IPS DF 6.9 (cell line): ENCODE measurements around the gene OR56B1.

Experiments
- DNase-seq: peaks from one replicate; pipeline ENCODE4 v3.0.0-alpha.2; 2013; ENCODE audit warnings: low read depth, low spot score
- H3K27ac ChIP-seq: one replicate; pipeline ENCODE4 v1.5.1; 2013; ENCODE audit warnings: low read length, control low read depth
- H3K27me3 ChIP-seq: 2 replicates; pipeline ENCODE4 v1.6.1; 2013; ENCODE audit warnings: mild to moderate bottlenecking, low read length; ENCODE audit not compliant: control insufficient read depth, insufficient read depth
- H3K36me3 ChIP-seq: 2 replicates; pipeline ENCODE4 v1.6.1; 2013; ENCODE audit warnings: low read length; ENCODE audit not compliant: control insufficient read depth, insufficient read depth
- H3K4me1 ChIP-seq: 2 replicates; pipeline ENCODE4 v1.6.1; 2013; ENCODE audit warnings: low read length; ENCODE audit not compliant: control insufficient read depth, insufficient read depth
- H3K4me3 ChIP-seq: 2 replicates; pipeline ENCODE4 v1.5.1; 2013; ENCODE audit warnings: mild to moderate bottlenecking, low read length
- H3K9me3 ChIP-seq: 2 replicates; pipeline ENCODE4 v1.6.1; 2013; ENCODE audit warnings: low read length, inconsistent platforms; ENCODE audit not compliant: control insufficient read depth, insufficient read depth
- WGBS: extraction: QIAGEN DNeasy Blood & Tissue Kit; methylation state at CpG from one replicate; pipeline ENCODE4 v1.1.7; 2013; ENCODE audit warnings: mixed read lengths, missing lambda C conversion rate; ENCODE audit not compliant: insufficient read length, insufficient coverage; 5-methylcytosine and 5-hydroxymethylcytosine counted together

The OR56B1 gene

DNA sequence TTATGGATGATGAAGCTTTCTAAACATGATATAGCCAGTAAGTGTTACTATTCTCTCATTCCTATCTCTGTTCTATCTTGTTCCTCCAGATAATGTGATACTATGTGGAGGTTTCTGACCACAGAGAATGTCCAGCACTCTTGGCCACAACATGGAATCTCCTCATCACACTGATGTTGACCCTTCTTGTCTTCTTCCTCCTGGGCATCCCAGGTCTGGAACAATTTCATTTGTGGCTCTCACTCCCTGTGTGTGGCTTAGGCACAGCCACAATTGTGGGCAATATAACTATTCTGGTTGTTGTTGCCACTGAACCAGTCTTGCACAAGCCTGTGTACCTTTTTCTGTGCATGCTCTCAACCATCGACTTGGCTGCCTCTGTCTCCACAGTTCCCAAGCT lies 9.9 kb upstream of the OR56B1 start:
- DNase-seq = no peak
- H3K27ac ChIP-seq = no peak overlapping the region
- no peaks in the 10 kb centered on the region for H3K9me3 ChIP-seq
- H3K27me3 ChIP-seq = no peaks in the 10 kb centered on the region
- no CpG with 5 or more reads among the region's 1 CpG for WGBS
- no peaks in the 10 kb centered on the region for H3K4me1 ChIP-seq
- no peaks in the 10 kb centered on the region for H3K36me3 ChIP-seq
- no peak overlapping the region for H3K4me3 ChIP-seq

DNA sequence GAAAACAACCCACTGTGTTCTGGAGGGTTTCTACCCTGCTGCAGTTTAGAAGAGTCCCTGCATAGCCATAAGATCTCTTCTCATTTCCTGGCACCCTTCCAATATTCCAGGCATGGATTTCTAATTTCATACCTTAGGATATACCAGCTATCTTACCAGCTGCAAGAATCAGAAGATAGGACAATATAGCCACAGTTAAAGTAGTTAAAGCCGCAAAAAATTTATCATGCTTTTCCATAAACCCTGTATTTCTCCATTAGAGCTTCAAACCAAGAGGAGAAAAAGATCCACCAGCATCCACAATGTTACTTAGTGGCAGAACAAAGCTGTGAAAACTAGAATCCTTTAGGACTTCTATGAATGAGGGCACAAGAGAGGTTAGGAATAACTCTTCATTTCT lies 8.6 kb upstream of the OR56B1 start:
- WGBS = no CpG with 5 or more reads among the region's 1 CpG
- no peaks in the 10 kb centered on the region for H3K27me3 ChIP-seq
- H3K36me3 ChIP-seq = no peaks in the 10 kb centered on the region
- H3K4me3 ChIP-seq = no peak overlapping the region
- no peak overlapping the region for H3K27ac ChIP-seq
- no peaks in the 10 kb centered on the region for H3K9me3 ChIP-seq
- no peaks in the 10 kb centered on the region for H3K4me1 ChIP-seq
- no peak for DNase-seq

GRCh38 chr11:5737091-5737490 lies 843 bp downstream of the OR56B1 start:
- no peaks in the 10 kb centered on the region for H3K4me1 ChIP-seq
- no peaks in the 10 kb centered on the region for H3K9me3 ChIP-seq
- H3K4me3 ChIP-seq = no peak overlapping the region
- H3K27me3 ChIP-seq = no peaks in the 10 kb centered on the region
- no peaks in the 10 kb centered on the region for H3K36me3 ChIP-seq
- no peak overlapping the region for H3K27ac ChIP-seq
- no peak for DNase-seq

DNA sequence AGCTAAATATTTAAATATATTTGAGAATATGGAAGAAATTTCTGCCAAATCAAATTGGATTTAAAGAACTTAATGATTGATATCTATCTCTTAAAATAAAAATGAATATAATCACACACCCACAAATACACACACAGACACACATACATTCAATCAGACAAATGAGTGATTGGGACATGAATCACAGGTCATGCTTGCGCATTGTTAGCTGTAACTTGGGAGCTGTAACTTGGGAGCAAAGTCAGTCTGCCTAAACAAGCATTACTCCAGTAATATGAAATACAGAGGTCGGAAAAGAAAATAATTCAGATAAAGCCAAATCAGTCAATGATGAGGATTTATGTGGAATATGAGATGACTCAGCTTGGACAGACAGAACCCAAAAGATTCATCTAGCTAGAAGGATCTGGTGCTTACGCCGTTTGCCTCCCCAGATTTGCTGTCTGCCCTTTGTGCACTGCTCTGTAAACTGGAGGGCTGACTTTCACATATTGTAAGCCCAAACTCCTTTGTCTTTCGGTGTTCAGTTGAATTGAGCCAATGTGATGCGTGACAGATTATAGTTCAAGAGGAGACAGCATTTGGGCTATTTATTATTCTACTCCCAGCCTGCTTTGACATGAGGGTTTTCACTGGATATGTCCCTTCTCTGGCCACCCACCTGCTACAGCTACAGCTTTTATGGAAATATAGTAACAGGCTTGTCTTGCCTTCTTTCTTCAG lies 1.6 kb downstream of the OR56B1 start:
- H3K4me1 ChIP-seq = no peaks in the 10 kb centered on the region
- H3K27ac ChIP-seq = no peak overlapping the region
- H3K36me3 ChIP-seq = no peaks in the 10 kb centered on the region
- H3K4me3 ChIP-seq = no peak overlapping the region
- WGBS = no CpG with 5 or more reads among the region's 6 CpGs
- DNase-seq = no peak
- no peaks in the 10 kb centered on the region for H3K9me3 ChIP-seq
- H3K27me3 ChIP-seq = no peaks in the 10 kb centered on the region

- no peak overlapping the region for H3K4me3 ChIP-seq
- no peak overlapping the region for H3K27ac ChIP-seq
- WGBS = no CpG with 5 or more reads among the region's 1 CpG
- no peak for DNase-seq
- H3K36me3 ChIP-seq = no peaks in the 10 kb centered on the region
- no peaks in the 10 kb centered on the region for H3K27me3 ChIP-seq
- no peaks in the 10 kb centered on the region for H3K4me1 ChIP-seq
- no peaks in the 10 kb centered on the region for H3K9me3 ChIP-seq
These were observed 2.2 kb downstream of the OR56B1 start for GRCh38 chr11:5738431-5738830.

- Histone ChIP-seq H3K27ac (no peak overlapping the region), H3K36me3 (no peaks in the 10 kb centered on the region), H3K4me3 (no peak overlapping the region), H3K9me3 (no peaks in the 10 kb centered on the region), H3K27me3 (no peaks in the 10 kb centered on the region), H3K4me1 (no peaks in the 10 kb centered on the region)
- WGBS = no CpG with 5 or more reads among the region's 3 CpGs
- no peak for DNase-seq
These were observed 10.4 kb downstream of the OR56B1 start for GRCh38 chr11:5746614-5747013.

- Histone ChIP-seq H3K4me1 (no peaks in the 10 kb centered on the region), H3K27ac (no peak overlapping the region), H3K36me3 (no peaks in the 10 kb centered on the region), H3K27me3 (no peaks in the 10 kb centered on the region), H3K4me3 (no peak overlapping the region), H3K9me3 (no peaks in the 10 kb centered on the region)
- no CpG with 5 or more reads among the region's 3 CpGs for WGBS
- no peak for DNase-seq
These were observed 13.6 kb downstream of the OR56B1 start for GRCh38 chr11:5749836-5750235.

- Histone ChIP-seq H3K27ac (no peak within 1 kb of the TSS), H3K27me3 (no peaks in the 10 kb centered on the region), H3K9me3 (no peaks in the 10 kb centered on the region), H3K4me1 (no peaks in the 10 kb centered on the region), H3K36me3 (no peaks in the 10 kb centered on the region), H3K4me3 (no peak within 1 kb of the TSS)
- WGBS = no CpG with 5 or more reads among the region's 1 CpG
- no peak for DNase-seq
These were observed 17.7 kb downstream of the OR56B1 start, which contains the start of gene OR52N4 for GRCh38 chr11:5753943-5754342. Gene OR52N4, plus strand, starts transcription at chr11:5754243. Its CDS starts 498 bp downstream, at chr11:5754741.

GRCh38 chr11:5767056-5767455 lies 30.8 kb downstream of the OR56B1 start:
- Histone ChIP-seq H3K9me3 (no peaks in the 10 kb centered on the region), H3K4me1 (no peaks in the 10 kb centered on the region), H3K4me3 (no peak overlapping the region), H3K27me3 (no peaks in the 10 kb centered on the region), H3K27ac (no peak overlapping the region), H3K36me3 (no peaks in the 10 kb centered on the region)
- DNase-seq = no peak
- WGBS = no CpG with 5 or more reads among the region's 1 CpG

- H3K4me1 ChIP-seq = no peaks in the 10 kb centered on the region
- H3K9me3 ChIP-seq = no peaks in the 10 kb centered on the region
- no peak within 1 kb of the TSS for H3K4me3 ChIP-seq
- H3K27me3 ChIP-seq = no peaks in the 10 kb centered on the region
- no peak within 1 kb of the TSS for H3K27ac ChIP-seq
- no peaks in the 10 kb centered on the region for H3K36me3 ChIP-seq
- DNase-seq = no peak
- no CpG with 5 or more reads among the region's 4 CpGs for WGBS
These were observed 47.0 kb downstream of the OR56B1 start, which contains the start of gene OR52N5 for GRCh38 chr11:5783255-5783654. Gene OR52N5, minus strand, starts transcription at chr11:5783355. Its CDS starts 4,721 bp downstream, at chr11:5778634.
